ENCODE data around the gene G3BP1.

The G3BP1 gene

DNA sequence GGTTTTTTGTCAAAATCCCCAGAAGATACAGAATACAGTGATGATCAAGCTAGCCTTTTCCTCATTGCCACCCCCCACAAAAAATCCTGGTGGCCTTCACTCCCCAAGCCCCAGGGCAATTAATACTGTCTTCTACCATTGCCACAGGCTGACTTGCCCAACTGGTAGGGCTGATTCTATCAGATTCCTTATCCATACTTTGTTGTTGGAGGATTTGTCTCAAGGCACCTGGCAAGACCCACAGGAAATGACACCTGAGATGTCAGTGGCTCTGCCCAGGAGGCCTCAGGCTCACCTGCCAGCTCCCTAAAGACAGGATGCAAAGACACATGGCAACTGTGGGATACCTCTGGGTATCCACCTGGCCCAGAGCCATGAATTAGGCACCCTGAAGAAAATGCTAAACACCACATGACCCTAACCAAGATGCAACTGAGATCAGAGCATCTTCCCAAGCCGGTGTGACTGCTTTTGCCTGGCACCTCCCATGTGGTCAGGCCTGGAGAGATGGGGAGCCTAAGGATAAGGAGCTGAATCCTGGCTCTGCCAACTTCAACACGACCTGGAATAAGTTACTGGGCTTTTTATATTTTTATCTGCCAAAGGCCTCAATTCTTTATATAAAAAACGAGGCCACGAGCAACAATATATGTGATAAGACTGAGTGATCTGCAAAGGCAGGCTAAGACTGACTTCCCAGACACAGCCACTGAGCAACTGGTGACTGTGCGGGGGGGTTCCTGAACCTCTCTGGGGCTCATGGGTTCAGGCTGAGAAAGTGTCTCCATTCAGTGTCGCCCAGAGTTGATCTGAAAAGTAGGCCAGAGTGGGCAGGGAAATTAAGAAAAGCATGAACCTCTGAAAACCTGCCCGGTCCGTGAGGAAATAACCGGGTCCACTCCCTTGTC is 14.3 kb upstream of the G3BP1 start:
- peak overlapping the region; percentile 80 for H3K4me2 ChIP-seq (ENCODE audit: low read length)
- no peaks in the 10 kb centered on the region for H3K9me3 ChIP-seq (ENCODE audit: control insufficient read depth, low read length)
- peak overlapping the region; percentile 87 for H3K4me3 ChIP-seq (ENCODE audit: low read depth, low read length)
- H3K4me1 ChIP-seq: peaks cover 20% of the 10 kb centered on the region
- no peaks in the 10 kb centered on the region for H3K27me3 ChIP-seq (ENCODE audit: control insufficient read depth, insufficient read depth, low read length)
- peak overlapping the region; percentile 100 for H2AFZ ChIP-seq
- H3K79me2 ChIP-seq: peaks cover 24% of the 10 kb centered on the region
- peak overlapping the region; percentile 70 for H3K9ac ChIP-seq
- H3K27ac ChIP-seq: peak overlapping the region; percentile 92
- no peaks in the 10 kb centered on the region for H3K36me3 ChIP-seq (ENCODE audit: control insufficient read depth, insufficient read depth, low read length)
- TF ChIP-seq, protein P1, sequence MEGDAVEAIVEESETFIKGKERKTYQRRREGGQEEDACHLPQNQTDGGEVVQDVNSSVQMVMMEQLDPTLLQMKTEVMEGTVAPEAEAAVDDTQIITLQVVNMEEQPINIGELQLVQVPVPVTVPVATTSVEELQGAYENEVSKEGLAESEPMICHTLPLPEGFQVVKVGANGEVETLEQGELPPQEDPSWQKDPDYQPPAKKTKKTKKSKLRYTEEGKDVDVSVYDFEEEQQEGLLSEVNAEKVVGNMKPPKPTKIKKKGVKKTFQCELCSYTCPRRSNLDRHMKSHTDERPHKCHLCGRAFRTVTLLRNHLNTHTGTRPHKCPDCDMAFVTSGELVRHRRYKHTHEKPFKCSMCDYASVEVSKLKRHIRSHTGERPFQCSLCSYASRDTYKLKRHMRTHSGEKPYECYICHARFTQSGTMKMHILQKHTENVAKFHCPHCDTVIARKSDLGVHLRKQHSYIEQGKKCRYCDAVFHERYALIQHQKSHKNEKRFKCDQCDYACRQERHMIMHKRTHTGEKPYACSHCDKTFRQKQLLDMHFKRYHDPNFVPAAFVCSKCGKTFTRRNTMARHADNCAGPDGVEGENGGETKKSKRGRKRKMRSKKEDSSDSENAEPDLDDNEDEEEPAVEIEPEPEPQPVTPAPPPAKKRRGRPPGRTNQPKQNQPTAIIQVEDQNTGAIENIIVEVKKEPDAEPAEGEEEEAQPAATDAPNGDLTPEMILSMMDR (IDR thresholded peaks at IDR 0.05): no peak

DNA sequence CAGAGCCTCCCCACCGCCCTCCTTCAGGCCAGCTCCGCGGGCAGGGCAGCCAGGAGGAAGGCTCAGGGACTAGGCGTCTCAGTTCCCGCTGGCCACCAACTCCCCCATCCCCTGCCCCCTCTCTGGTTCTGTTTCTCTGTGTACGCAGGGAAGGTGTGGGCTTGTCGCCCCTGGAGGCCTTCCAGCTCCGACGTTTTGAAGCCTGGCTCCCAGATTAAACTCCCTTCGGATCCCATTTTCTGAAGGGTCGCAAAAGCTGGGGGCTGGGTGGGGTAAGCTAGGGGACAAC is 13.7 kb upstream of the G3BP1 start:
- no peaks in the 10 kb centered on the region for H3K9me3 ChIP-seq (ENCODE audit: control insufficient read depth, low read length)
- peak overlapping the region; percentile 70 for H3K9ac ChIP-seq
- peak overlapping the region; percentile 100 for H2AFZ ChIP-seq
- H3K79me2 ChIP-seq: peaks cover 19% of the 10 kb centered on the region
- peak overlapping the region; percentile 87 for H3K4me3 ChIP-seq (ENCODE audit: low read depth, low read length)
- H3K4me1 ChIP-seq: peaks cover 20% of the 10 kb centered on the region
- no peaks in the 10 kb centered on the region for H3K36me3 ChIP-seq (ENCODE audit: control insufficient read depth, insufficient read depth, low read length)
- peak overlapping the region; percentile 92 for H3K27ac ChIP-seq
- no peaks in the 10 kb centered on the region for H3K27me3 ChIP-seq (ENCODE audit: control insufficient read depth, insufficient read depth, low read length)
- TF ChIP-seq, protein P1 (IDR thresholded peaks at IDR 0.05): no peak
- peak overlapping the region; percentile 80 for H3K4me2 ChIP-seq (ENCODE audit: low read length)

DNA sequence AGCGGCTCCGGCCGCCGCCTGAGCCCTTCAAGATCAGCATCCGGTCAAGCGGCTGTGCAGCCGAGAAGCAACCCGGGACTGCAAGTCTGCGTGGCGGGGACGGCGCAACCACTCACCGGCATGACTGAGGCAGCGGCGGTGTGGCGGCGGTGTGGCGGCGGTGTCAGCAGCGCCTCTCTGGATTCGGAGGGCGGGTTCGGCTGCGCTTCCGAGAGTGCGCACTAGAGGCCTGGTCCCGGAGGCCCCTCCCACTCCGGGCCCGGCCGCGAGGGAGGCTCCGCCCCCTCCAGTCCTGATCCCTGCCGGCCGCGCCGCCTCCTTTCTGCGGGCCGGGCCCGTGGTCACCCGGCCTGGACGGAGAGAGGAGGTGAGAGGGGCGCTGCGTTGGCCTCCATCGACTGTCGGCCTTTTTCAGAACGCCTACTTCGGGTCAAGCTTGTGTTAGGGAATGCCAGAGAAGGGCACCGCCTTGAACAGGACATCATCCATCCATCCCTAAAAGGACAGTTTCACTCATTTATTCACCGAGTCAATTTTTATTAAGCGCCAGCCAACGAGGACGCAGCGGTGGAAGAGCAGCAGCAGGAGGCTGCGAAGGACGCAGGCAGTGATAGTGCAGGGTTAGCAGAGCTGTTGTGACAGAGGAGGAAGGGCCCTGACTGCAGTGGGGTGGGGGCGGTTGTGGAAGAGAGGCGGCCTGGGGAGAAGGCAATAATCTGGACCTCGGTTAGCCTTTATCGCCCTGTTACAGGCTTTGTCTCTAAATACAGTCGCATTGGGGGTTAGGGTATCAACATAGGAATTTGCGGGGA is 13.1 kb upstream of the G3BP1 start, which contains the start of gene ATOX1:
Gene ATOX1, minus strand, starts transcription at position 202 of the 812 bp plus-strand sequence. Its CDS starts 80 bp downstream, at position 122.
- Histone ChIP-seq H3K36me3 (ENCODE audit: control insufficient read depth, insufficient read depth, low read length) (no peaks in the 10 kb centered on the region), H2AFZ (peak within 1 kb of the TSS; percentile 100), H3K27me3 (ENCODE audit: control insufficient read depth, insufficient read depth, low read length) (no peaks in the 10 kb centered on the region), H3K79me2 (peaks cover 17% of the 10 kb centered on the region), H3K4me3 (ENCODE audit: low read depth, low read length) (peak within 1 kb of the TSS; percentile 87), H3K4me1 (peaks cover 20% of the 10 kb centered on the region), H3K9ac (peak within 1 kb of the TSS; percentile 70), H3K27ac (peak within 1 kb of the TSS; percentile 92), H3K9me3 (ENCODE audit: control insufficient read depth, low read length) (no peaks in the 10 kb centered on the region), H3K4me2 (ENCODE audit: low read length) (peak within 1 kb of the TSS; percentile 80)
- TF ChIP-seq, protein P1 (IDR thresholded peaks at IDR 0.05): peak; percentile 26

DNA sequence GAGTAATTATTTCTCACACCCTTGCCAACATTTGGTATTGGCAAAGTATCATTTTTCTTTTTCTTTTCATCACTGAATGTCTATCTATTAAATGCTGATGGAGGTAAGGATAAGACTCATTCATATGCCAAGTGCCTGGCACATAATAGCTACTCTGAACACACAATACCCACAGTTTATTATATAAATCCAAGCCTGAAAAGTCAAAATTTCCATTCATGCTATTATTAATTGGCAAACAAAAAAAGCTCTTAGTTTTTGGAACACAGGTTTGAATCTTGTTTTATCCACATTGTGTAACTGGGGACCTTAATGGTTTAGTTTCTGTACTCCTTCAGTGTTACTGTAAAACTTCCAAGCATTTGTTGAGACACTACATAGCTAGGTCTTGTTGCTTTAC is 7.0 kb upstream of the G3BP1 start:
- Histone ChIP-seq H3K4me2 (ENCODE audit: low read length) (no peak overlapping the region), H3K9me3 (ENCODE audit: control insufficient read depth, low read length) (no peaks in the 10 kb centered on the region), H3K36me3 (ENCODE audit: control insufficient read depth, insufficient read depth, low read length) (no peaks in the 10 kb centered on the region), H3K4me1 (no peaks in the 10 kb centered on the region), H2AFZ (no peak overlapping the region), H3K9ac (no peak overlapping the region), H3K27ac (no peak overlapping the region), H3K4me3 (ENCODE audit: low read depth, low read length) (no peak overlapping the region), H3K79me2 (peaks cover under 1% of the 10 kb centered on the region), H3K27me3 (ENCODE audit: control insufficient read depth, insufficient read depth, low read length) (no peaks in the 10 kb centered on the region)
- TF ChIP-seq, protein P1 (IDR thresholded peaks at IDR 0.05): no peak

Measured in parathyroid adenoma (tissue), 2 donors.